ENCODE results near the gene NGFR.
"Not testable (repeated sequence)": the region's sequence is repeated elsewhere in the genome, so short reads cannot be mapped to it uniquely, and the experiment has no call there.

Gene NGFR

DNA sequence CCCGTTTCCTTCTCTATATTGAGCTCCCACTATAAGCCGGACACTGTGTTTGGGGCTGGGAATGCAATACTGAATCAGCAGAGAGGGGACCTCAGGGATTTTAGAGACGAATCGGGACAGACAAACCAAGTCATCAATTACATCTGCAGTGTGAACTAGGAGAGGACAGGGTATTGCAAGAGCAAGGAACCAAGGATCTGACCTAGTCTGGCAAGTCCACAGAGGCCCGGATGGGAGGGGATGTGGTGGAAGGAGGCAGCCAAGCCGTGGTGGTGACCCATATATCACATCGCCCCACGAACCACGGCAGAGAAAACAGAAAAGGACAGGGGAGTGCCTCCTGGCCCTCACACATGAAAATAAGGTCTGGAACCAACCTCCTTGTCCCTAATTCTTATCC lies 52.5 kb downstream of the NGFR start:
- DNase-seq: no peak

DNA sequence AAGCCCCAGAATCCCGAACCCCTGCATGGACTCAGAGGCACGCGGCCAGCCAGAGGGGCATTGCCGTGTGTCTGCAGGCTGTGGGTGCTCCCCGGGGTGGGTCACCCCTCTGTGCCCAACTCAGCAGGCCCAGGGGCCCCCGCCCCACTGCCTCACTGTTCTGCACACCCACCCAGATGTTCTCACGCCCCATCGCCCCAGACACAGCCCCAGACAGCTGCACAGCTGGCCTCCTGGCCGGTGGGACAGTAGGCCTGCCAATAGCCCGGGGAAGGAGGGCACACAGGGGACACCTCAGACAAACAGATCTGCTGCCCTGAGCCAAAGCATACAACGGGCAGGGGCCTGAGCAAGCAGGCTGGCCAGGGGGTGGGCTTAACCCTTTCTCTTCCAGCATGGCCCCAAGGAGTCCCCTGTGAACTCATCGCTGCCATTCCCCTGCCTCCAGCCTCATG lies 53.0 kb downstream of the NGFR start:
- no peak for DNase-seq

DNA sequence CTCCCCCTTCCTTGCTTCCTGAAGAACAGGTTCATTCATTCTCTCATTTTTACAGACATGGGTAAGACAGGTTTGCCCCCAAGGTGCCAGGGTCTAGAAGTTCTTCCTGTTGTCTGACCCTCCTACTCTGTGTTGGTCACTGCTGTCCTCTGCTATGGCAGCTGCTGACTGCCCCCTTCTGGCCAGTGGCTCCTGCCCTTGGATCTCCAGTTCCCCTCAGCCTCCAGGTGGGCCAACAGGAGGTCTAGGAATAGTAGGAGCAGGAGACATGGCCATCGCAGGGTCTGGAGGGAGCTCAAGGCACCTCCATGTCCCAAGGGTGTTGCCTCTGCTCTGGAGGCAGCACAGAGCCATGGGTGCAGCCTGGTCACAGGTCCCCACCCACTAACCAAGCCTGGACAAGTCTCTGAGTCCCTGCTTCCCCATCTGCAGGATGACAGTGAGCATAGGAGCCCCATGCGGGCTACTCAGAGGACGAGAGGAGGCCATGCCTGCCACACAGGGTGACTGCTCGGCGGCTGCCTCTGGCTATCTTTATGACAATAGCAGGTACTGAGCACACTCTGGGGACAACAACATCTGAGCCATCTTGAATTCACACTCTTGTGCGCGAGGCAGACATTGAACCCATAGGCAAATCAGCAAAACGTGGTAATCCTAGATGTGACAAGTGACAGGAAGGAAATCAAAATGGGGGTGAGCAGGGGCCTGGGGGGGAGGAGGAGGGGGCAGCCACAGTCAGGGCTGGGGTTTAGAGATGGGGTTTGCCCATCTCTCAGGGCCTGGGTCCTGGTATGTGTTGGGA lies 53.6 kb downstream of the NGFR start:
- DNase-seq: no peak

DNA sequence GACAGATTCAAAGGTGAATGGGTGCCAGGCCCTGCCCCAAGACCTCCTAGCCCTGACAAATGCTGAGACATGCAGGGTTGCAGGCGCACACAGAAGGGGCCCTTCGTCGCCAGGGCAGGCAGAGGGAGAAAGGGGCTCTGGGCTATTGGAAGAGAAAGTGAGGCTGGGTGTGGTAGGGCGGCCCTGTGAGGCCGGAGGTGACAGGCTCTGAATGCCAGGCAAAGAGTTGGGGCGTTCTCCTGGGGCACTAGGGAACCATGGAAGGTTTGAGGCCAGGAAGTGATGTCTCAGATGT lies 54.2 kb downstream of the NGFR start:
- DNase-seq: no peak

DNA sequence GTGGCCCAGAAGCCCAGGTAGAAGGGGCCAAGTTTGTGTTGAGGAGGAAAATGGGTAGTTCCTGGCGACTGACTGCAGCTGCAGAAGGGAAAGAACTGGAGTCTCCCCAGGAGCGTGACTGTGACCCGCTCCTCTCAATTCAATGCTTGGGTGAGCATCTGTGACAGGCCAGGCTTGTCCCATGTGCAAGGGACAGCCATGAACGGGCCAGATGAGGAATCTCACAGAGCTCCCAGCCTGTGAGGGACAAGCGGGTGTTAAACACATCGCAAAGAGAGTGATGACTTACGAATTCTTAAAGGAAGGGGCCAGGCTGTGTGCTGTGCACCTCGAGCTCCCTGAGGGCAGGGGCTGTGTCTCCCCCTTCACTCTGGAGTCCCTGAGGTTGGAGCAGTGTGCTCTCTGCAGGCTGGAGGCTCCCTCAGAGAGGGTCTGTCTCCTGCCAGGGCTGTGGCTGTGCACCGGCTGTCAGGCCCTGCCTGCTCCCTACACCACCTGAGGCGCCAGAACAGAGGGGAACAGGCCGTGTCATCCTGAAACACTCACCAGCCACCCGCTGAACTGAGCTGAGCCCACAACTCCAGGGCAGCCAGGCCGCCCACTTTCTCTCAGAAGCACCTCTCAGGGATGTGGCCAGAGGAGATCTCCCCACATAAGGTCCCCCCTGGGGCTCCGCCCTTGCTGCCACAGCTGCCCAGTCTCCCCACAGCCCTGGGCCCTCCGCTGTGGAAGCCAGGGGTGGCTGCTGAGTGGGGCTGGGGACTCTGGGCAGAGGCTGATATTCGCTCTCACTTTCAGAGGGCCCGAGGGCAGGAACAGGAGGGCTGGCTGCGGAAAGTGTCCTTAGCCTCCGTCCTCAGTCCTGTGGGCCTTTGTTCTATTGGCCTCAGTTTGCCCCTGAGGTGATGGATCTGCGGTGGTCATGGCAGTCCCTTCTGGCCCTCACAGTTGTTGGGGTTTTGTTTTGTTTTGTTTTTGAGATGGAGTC lies 54.9 kb downstream of the NGFR start:
- DNase-seq: no peak

DNA sequence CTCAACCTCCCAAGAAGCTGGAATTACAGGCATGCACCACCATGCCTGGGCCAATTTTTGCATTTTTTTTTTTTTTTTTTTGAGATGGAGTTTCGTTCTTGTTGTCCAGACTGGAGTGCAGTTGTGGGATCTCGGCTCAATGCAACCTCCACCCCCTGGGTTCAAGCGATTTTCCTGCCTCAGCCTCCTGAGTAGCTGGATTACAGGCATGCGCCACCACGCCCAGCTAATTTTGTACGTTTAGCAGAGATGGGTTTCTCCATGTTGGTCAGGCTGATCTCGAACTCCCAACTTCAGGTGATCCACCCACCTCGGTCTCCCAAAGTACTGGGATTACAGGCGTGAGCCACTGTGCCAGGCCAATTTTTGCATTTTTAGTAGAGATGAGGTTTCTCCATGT lies 55.7 kb downstream of the NGFR start:
- DNase-seq: not testable (repeated sequence)

DNA sequence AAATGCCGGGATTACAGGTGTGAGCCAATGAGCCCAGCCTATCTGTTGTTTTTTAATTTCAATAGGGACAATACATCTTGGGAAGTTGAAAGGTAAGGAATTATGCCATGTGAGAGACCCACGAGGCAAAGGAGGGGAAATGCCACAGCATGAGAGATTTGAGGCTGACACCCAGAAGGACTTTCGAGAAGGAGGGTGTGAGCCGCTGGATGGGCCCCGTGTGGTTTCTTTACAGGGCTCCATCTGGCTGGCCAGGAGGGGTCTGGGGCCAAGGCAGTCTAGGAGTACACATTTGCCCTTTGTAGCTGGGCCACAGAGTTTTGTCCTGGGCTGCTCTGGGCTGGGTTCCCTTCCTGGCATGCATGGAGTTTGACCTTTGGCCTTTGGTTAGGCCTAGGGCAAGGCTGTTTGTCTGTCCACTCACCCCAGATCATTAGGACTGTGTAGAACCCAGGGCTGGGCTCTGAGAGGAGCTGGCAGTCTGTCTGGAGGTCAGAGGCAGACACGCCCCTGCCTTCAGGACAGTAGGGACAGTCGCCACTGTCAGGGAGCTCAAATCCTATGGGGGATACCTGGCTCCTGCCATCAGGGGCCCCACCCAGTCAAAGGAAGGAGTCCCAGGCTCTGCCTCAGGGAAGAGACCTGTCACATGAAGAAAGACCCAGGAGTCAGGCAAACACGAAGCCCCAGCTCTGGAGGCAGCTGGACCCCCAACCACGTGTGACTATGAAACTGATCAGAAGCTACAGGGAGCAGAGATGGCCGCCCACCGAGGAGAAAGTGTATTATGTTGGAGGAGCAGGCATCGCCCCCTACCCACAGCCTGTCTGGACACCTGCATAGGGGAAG lies 56.4 kb downstream of the NGFR start:
- no peak for DNase-seq

DNA sequence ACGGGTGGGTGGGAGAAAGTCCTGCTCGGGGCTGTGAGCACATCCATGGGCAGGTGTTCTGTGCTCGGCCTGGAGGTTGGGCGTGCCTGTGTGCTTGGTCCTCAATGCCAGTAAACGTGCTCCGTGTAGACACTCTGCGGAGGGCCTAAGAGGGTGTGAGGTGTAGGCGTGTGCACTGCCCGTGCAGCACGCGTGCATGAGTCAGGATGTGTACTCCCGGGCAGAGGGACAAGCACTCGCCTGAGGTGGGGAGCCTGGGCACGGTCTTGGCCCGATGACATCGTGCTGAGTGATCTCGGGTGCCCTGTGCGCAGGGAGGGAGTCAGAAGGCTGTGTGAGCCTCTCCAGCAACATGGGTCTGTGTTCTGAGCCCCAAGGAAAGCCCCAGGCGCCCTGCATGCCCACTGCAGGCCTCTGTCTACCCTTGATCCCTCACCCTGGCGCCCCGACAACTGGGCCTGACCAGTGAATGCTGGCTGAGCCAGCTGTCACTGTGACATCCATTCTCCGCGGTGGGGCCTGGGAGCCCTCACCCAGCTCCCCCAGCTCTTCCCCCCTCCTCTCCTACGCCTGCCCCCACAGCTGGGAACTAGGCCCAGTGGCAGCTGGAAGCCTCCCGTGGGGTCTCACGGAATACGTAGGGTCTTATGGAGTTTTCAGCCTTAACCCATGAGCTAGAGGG lies 57.1 kb downstream of the NGFR start:
- DNase-seq: no peak

DNA sequence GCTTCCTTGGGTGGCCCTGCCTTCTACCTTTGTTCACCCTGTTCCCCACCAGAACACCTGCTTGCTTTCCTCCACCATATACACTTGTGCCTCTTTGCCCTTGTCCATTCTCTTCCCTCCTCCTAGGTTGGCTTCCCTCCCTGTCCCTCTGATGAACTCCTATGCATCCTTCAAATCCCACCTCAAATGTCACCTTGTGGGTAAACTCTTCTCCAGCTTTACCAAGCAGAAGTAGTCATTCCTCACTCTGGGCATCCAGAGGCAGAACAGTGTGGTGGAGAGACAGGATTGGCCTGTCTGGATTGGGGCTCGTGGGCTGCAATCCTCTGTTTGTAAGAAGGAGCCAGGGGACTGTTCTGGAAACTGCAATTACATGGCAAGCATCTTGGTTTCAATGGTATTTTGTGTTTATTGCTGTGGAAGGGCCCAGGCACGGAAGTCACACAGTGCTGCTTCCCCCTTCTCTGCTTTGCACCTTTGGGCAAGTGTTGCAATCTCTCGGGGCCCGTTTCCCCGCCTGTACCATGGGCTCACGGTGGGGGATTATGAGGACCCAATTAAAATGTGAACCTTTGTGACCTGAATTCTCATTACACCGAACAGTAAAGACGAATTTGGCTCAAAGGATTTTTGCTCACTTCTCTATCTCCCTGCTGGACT lies 58.7 kb downstream of the NGFR start:
- DNase-seq: no peak

DNA sequence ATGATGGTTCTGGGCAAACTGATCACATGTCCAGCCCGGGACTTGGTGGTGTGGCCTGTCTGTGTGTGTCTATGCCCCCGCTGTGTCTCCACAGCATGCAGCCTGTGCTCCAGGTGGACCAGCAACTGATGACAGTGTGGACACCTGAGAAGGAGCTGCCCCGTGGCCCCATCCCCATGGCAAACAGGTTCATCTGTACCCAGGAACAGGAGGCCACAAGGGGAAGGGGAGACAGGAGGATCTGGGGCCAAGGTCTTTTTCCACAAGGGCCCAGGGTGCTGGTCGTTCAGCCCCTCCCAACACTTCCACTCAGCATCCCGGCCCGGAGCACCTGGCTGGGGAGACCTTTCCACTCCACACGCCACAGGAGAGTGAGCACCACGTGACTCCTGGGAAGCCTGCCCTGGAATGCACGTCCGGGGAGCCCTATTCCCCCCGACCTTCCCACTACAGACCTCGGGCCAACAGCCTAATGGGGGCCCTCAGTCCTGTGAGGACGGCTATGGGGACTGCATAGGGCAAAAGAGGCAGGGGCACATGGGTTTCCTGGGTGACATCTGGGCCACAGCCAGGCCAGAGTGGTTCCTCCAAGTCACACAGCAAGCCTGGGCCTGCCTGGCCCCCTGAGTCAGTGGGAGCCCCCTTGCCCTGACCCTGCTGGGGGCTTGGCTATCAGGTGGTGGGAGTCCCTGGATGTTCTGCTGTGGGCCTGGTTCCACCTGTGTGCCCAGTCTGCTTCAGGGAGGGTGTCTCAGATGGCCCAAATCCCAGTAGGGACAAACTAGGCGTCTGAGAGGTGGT lies 59.8 kb downstream of the NGFR start:
- DNase-seq: no peak

DNA sequence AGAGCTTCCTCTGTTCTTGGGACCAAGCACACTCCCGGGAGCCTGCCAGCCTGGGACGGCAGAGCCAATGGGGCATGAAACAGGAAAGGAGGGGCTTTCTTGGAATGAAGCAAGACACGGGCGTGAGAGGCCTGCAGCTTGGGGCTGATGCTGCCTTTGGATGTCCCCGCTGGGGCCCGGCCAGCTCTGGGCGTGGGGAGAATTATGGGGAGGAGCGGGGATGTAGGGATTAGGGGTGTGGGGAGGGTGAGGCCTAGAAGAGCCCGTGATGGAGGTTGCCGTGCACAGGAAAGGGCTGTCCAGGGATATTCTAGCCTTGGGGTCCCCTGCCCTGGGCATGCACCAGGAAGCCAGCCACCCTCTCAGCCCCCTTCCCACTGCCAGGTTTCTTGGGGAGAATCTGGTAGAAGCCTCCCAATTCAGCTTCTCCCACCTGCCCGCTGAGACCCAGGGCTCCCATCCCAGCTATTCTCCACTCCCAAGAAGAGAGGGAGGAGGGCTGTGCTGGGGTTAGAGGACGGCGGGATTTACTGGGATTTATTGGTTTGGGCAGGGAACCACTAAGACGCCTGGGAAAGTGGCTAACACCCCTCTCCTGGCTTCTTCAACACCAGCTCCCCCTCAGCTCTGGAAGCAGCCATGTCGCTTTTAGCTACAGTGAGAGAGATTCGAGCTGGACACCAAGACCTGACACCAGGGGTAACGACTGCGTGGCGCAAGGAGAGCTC lies 60.6 kb downstream of the NGFR start:
- no peak for DNase-seq

DNA sequence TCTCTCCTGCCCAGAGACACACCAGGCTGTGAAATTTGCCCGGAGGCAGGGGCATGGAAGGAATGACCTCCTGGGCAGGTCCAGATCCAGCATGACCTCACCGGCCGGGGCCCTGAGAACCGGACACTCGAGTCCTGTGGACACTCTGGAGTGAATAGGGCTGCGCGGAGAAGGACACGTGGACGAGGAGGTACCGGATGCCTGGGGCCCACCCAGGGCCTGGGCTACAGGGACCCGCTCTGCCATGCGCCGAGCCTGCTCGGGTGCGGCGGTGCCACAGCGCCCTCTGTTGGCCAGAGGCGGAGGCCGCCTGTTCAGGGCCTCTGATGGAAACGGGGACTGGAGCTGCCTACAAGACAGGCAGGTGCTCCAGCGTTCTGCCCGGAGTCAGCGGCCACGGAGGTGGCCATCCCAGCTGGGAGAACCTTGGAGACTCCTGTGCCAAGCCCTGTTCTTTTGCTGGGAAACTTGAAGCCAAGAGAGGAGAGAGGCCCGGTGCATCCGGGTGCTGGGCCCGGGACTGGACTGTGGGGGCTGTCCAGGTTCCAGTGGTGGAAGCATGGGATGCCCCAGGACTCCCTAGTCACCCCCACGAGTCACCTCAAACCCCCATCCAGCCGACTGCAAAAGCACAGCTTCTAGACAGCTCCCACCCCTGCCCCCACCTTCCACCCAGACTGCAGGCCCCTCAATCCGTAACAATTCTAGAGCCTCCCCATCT lies 61.3 kb downstream of the NGFR start:
- peak; percentile 61 for DNase-seq

DNA sequence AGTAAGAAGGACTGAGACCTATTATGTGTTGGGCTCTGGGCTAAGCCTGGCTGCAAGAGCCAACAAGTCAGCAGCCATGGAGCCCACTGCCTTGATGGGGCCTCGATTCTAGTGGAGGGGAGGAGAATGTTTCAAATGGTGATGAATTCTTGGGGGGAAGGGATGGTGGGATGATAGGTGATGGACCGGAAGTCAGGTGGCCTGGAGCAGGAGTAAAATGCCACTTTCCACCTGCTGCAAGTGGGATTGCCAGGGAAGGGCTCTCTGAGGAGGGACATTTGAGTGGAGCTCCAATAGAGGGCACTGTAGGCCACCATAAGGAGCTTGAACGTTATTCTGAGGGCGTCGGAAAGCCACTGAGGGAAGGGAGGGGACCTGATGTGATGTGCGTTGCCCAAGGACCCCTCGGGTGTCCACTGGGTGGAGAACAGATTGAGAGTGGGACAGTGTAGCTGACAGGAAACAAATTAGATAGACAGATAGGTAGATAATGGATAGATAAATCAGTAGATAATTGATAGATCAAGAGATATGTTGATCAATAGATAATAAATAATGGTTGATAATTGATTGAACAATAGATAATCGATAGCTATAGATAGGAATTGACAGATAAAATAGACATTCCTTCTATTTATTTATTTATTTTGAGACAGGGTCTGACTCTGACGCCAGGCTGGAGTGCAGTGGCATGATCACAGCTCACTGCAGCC lies 62.4 kb downstream of the NGFR start:
- peak; percentile 71 for DNase-seq
